Breast epithelium (tissue), 3 donors: ENCODE data around the gene MYBPC3.

Experiments
- POLR2A ChIP-seq: fragments of 450-650 bp; IDR thresholded peaks from one replicate; pipeline ENCODE4 v1.6.1; 2016; ENCODE audit warnings: antibody characterized with exemption, mild to moderate bottlenecking, moderate library complexity
- POLR2AphosphoS5 ChIP-seq, 3 donors: sonication (generic); formaldehyde crosslinking; IDR thresholded peaks; one replicate each; pipeline ENCODE4 v1.6.1; 2017; ENCODE audit warnings: antibody characterized with exemption in 3 of 3
- TF ChIP-seq, protein P1 (sequence below), 3 donors: fragments of 450-650 bp; IDR thresholded peaks; one replicate each; pipeline ENCODE4 v1.5.1; 2016 to 2017; ENCODE audit warnings: antibody characterized with exemption in 3 of 3, mild to moderate bottlenecking in 3 of 3, moderate library complexity in 3 of 3

DNA sequence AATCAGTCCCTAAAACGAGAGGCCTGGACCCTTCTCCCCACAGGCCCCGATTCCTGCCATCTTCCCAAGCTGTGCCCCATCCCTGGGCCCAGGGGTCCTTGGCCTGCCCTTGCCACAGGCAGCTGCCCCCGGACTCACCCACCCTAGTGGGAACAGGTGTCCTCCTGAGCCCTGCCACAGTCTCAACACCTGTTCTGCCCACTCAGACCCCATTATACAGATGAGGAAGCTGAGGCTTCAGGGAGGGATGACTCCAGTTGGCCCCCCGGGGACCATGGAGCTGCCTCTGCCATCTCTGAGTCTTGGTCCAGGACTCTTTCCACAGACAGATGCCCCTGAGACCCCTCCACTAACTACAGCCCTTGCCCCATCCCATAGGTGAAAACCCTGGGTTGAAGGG lies 15.9 kb downstream of the MYBPC3 start:
- TF ChIP-seq, protein P1, sequence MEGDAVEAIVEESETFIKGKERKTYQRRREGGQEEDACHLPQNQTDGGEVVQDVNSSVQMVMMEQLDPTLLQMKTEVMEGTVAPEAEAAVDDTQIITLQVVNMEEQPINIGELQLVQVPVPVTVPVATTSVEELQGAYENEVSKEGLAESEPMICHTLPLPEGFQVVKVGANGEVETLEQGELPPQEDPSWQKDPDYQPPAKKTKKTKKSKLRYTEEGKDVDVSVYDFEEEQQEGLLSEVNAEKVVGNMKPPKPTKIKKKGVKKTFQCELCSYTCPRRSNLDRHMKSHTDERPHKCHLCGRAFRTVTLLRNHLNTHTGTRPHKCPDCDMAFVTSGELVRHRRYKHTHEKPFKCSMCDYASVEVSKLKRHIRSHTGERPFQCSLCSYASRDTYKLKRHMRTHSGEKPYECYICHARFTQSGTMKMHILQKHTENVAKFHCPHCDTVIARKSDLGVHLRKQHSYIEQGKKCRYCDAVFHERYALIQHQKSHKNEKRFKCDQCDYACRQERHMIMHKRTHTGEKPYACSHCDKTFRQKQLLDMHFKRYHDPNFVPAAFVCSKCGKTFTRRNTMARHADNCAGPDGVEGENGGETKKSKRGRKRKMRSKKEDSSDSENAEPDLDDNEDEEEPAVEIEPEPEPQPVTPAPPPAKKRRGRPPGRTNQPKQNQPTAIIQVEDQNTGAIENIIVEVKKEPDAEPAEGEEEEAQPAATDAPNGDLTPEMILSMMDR (IDR thresholded peaks at IDR 0.05), result no peak
- TF ChIP-seq POLR2AphosphoS5 (IDR thresholded peaks at IDR 0.05) (no peak), POLR2A (no peak)
